ENCODE results near the gene GSX2.

Gene GSX2

DNA sequence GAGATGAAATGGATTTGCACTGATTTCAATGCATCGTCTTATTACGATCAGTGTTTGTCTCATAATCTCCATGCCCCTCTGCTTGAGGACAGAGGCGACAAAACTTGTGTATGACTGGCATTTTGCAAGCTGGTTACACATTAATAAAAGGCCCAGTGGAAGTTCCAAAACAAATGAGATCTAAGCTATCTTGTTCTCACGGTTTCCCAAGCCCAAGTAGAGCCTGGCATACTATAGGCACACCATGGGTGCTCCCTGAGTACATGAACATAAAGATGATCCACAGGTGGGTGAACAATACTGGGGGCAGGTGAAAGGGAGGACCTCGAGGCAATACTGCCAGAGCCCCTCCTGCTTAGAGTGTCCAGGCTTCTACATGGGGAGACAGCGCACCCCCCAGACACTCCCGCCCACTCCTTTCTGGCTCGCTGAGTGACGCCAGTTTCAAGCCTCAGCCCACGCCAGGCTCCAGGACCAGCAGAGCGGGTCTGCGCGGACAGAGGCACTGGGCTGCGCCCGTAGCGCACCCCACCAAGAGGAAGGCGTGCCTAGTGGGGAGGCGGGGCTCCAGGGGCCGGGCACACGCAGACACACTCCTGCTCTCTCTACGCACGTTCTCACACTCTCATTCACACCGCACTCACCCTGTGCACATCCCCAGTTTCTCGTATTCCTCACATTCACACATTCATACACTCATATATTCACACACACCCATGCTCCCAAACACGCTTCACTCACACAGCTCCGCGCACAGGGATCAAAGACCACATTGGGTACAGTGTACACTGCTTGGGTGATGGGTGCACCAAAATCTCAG, 8.9 kb upstream of the GSX2 start:
- peak overlapping the region; percentile 57 for H3K4me3 ChIP-seq (ENCODE audit: low read depth, low read length)
- DNase-seq (ENCODE audit: low read depth): no peak
- TF ChIP-seq, protein P1, sequence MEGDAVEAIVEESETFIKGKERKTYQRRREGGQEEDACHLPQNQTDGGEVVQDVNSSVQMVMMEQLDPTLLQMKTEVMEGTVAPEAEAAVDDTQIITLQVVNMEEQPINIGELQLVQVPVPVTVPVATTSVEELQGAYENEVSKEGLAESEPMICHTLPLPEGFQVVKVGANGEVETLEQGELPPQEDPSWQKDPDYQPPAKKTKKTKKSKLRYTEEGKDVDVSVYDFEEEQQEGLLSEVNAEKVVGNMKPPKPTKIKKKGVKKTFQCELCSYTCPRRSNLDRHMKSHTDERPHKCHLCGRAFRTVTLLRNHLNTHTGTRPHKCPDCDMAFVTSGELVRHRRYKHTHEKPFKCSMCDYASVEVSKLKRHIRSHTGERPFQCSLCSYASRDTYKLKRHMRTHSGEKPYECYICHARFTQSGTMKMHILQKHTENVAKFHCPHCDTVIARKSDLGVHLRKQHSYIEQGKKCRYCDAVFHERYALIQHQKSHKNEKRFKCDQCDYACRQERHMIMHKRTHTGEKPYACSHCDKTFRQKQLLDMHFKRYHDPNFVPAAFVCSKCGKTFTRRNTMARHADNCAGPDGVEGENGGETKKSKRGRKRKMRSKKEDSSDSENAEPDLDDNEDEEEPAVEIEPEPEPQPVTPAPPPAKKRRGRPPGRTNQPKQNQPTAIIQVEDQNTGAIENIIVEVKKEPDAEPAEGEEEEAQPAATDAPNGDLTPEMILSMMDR (IDR thresholded peaks at IDR 0.05; ENCODE audit: control insufficient read depth, extremely low read depth, insufficient read depth): no peak

DNA sequence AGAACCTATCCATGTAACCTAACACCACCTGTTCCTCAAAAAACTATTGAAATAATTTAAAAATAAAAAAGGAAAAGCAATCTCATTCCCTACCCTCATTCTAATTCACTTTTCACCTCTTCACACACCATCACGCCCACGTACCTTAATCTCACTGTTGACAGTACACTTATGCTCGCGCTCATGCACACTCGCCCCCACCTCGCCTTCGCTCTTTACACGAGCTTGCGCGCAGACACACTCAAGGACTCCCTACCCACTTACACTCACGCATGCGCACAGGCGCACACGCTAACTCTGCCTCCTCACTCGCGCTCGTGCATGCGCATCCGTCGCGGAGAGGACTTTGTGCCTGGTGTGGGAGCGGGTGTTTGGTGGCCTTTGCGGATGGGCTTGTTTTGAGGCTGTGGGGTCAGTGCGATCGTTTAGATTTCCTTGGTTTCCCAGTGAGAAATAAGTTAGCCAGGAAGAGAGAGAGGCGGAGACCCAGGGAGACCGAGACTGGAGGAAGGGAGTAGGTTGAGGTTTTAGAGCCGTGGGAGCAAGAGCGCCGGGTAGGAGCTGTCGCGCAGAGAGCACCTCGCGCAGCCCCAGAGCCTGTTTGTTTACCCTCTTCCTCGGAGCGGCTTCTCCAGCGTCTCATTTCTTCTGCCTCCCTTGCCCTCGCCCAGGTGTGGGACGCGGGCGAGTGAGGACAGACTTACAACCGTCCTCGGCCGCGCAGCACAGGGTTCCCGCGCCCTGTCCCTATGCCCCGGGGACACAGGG, 8.1 kb upstream of the GSX2 start:
- TF ChIP-seq, protein P1 (IDR thresholded peaks at IDR 0.05; ENCODE audit: control insufficient read depth, extremely low read depth, insufficient read depth): no peak
- peak overlapping the region; percentile 57 for H3K4me3 ChIP-seq (ENCODE audit: low read depth, low read length)
- DNase-seq (ENCODE audit: low read depth): no peak

DNA sequence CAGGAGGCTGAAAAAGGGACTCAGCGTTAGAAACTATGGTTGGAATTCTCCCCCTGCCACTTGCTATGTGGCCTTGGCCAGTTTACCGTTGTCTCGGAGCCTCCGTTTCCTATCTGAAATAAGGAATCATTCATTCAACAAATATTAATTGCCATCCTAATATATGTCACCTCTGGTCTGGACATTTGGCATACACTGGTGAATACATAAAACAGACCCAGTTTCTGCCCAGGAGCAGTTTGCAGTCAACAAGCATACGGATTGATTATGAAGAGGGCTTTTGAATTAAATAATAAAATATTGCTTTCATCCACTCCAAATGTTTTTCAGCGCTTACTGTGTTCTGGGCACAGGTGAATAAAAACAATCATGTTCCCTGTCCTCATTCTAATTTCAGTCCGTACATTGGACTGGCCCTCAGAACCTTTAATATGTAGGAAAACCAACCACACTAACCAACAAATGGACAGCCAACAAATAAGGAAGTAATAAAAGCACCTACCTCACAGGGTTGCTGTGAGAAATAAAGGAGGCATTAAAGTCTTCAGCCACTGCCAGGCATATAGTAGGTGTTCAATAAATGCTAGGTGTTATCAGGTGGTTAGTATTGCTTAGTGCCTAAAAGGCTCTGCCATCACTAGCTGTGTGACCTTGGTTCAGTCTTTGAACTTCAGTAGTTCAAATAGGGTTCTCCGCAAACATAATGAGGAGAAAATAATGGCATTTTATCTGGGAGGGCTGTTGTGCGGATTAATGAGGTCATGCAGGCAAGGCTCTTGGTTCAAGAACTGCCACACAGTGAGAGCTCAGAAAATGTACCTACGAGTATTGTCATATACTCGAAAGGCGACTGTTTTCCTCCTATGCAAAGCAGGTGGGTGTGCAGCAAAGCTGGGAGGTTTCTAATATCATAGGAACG, 7.3 kb upstream of the GSX2 start:
- no peak for DNase-seq (ENCODE audit: low read depth)
- TF ChIP-seq, protein P1 (IDR thresholded peaks at IDR 0.05; ENCODE audit: control insufficient read depth, extremely low read depth, insufficient read depth): no peak
- peak overlapping the region; percentile 57 for H3K4me3 ChIP-seq (ENCODE audit: low read depth, low read length)

DNA sequence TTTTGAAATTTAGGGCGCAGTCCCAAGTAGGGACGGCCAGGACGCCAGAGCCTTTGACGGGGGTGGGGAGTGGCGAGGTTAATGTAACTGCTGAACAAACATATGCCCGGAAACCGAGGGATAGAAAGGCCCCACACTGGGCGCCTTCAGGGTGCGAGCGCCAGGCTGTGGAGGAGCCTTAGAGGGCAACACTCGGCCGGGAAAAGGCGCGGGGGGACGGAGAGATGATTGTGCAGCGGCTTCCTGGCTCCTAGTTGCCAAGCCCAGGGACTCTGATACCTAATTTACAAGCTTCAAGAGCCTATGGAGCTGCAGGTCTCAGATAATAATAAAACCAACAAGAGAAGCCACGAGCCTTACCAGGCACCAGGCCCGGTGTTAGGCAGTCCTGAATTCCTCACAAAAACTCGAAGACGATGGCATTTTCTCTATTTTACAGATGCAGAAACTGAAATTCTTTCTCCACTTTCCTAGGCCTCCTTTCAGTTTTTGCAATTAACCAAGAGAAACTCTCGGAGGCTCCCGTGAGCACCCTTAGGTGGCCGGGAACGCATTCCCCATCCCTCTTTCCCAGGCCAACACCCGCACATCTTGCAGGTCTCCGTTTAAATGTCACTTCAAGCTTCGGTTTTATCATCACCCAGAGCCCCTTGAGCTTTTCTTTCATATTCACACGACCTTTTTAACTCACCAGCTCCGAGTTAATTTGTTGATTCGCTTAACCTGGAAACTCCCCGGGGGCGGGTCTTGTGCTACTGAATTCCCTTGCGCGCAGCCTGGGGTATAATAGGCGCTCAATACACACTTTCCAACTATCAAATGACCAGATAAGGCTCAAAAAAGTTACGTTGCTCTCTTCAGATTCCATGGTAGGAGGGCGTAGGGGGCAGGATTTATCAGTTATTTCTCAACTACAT, 6.4 kb upstream of the GSX2 start:
- TF ChIP-seq, protein P1 (IDR thresholded peaks at IDR 0.05; ENCODE audit: control insufficient read depth, extremely low read depth, insufficient read depth): no peak
- no peak overlapping the region for H3K4me3 ChIP-seq (ENCODE audit: low read depth, low read length)
- DNase-seq (ENCODE audit: low read depth): no peak

DNA sequence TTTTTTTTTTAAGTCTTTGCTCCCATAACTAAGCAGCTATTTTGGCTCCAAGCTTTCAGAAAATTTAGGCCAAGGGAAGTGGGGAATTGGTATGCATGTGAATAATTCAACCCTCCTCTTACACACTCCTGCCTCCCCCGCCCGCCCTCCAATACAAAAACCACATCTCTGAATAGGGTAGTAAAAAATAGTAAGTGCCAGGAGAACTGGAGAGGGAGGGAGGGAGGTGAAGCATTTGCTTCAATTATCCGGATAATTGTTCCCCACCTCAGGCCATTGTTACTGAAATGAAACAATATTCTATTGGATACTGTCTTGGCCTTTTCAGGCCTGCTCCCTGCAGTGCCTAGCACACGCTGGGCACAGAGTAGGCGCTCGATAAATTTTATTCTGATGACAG, 5.5 kb upstream of the GSX2 start:
- TF ChIP-seq, protein P1 (IDR thresholded peaks at IDR 0.05; ENCODE audit: control insufficient read depth, extremely low read depth, insufficient read depth): no peak
- no peak for DNase-seq (ENCODE audit: low read depth)
- H3K4me3 ChIP-seq (ENCODE audit: low read depth, low read length): no peak overlapping the region
